ENCODE results near the gene ST3GAL5.

- TF ChIP-seq CTCF (IDR thresholded peaks at IDR 0.05; ENCODE audit: insufficient read depth, low read length) (no peak), POLR2AphosphoS5 (IDR thresholded peaks at IDR 0.05; ENCODE audit: low read depth) (no peak), GABPA (IDR thresholded peaks at IDR 0.05; ENCODE audit: low read depth) (no peak), SPI1 (IDR thresholded peaks at IDR 0.05; ENCODE audit: borderline replicate concordance, low read depth) (no peak), REST (IDR thresholded peaks at IDR 0.05; ENCODE audit: insufficient replicate concordance, low read depth) (no peak)
Observed at GRCh38 chr2:85901155-85901554, 12.4 kb upstream of the ST3GAL5 start.

Data from HL-60 (cell line).